SJSA1 (cell line): ENCODE data around the gene TRPC6. TPM values are rescaled to one million over a fixed set of nuclear protein-coding genes. Genes with fewer than 3 reads are reported as not detected.

Source experiments
- DNase-seq, 2 experiments: peaks; one replicate each; pipeline ENCODE4 v3.0.0-alpha.2; 2015 to 2020; ENCODE audit warnings: low spot score in 2 of 2, low read depth in 1 of 2
- H3K27ac ChIP-seq: fragments of 250-450 bp; sonication (Bioruptor Pico); 2 replicates; pipeline ENCODE4 v1.5.1; 2020; ENCODE audit warnings: mild to moderate bottlenecking, moderate library complexity
- H3K27me3 ChIP-seq: fragments of 250-450 bp; sonication (Bioruptor Pico); replicated peaks from 2 replicates; pipeline ENCODE4 v1.5.1; 2020; ENCODE audit warnings: mild to moderate bottlenecking, moderate library complexity
- H3K36me3 ChIP-seq: fragments of 250-450 bp; sonication (Bioruptor Pico); 2 replicates; pipeline ENCODE4 v1.5.1; 2020; ENCODE audit warnings: mild to moderate bottlenecking
- H3K4me1 ChIP-seq: fragments of 250-450 bp; sonication (Bioruptor Pico); replicated peaks from 2 replicates; pipeline ENCODE4 v1.6.1; 2021; ENCODE audit warnings: mild to moderate bottlenecking
- H3K4me3 ChIP-seq: fragments of 250-450 bp; sonication (Bioruptor Pico); 2 replicates; pipeline ENCODE4 v1.5.1; 2020; ENCODE audit warnings: mild to moderate bottlenecking
- H3K9me3 ChIP-seq: fragments of 250-450 bp; sonication (Bioruptor Pico); replicated peaks from 2 replicates; pipeline ENCODE4 v1.5.1; 2020; ENCODE audit warnings: mild to moderate bottlenecking
- total RNA-seq: library from RNA; depleted of rRNA; stranded (reverse); fragments of >200 nt; shearing (Covaris generic); gene quantifications from 2 replicates; pipeline ENCODE4 v1.2.3, GENCODE V29; 2014

TRPC6 gene
- total RNA-seq, 1 experiment from 2014 or later, result 0.87 TPM

- no peaks in the 10 kb centered on the region for H3K9me3 ChIP-seq
- no peak overlapping the region for H3K27ac ChIP-seq
- no peak for DNase-seq
- no peak overlapping the region for H3K4me3 ChIP-seq
- no peaks in the 10 kb centered on the region for H3K36me3 ChIP-seq
- H3K4me1 ChIP-seq, result no peaks in the 10 kb centered on the region
- H3K27me3 ChIP-seq, result no peaks in the 10 kb centered on the region
Measured at GRCh38 chr11:101436511-101437142, 147.2 kb downstream of the TRPC6 start.

- Histone ChIP-seq H3K27ac (no peak overlapping the region), H3K27me3 (no peaks in the 10 kb centered on the region), H3K9me3 (no peaks in the 10 kb centered on the region), H3K4me1 (no peaks in the 10 kb centered on the region), H3K4me3 (no peak overlapping the region), H3K36me3 (no peaks in the 10 kb centered on the region)
- DNase-seq, result no peak
Measured at GRCh38 chr11:101435408-101435973, 148.3 kb downstream of the TRPC6 start.

GRCh38 chr11:101434026-101434643 is 149.7 kb downstream of the TRPC6 start:
- H3K4me3 ChIP-seq, result no peak overlapping the region
- DNase-seq, result no peak

GRCh38 chr11:101433151-101433550 is 150.7 kb downstream of the TRPC6 start:
- DNase-seq, result no peak
- Histone ChIP-seq H3K27ac (no peak overlapping the region), H3K4me1 (no peaks in the 10 kb centered on the region), H3K4me3 (no peak overlapping the region), H3K27me3 (no peaks in the 10 kb centered on the region), H3K36me3 (no peaks in the 10 kb centered on the region), H3K9me3 (no peaks in the 10 kb centered on the region)

More at GRCh38 chr11:101434026-101434643, 149.7 kb downstream of the TRPC6 start:
- Histone ChIP-seq H3K27me3 (no peaks in the 10 kb centered on the region), H3K9me3 (no peaks in the 10 kb centered on the region), H3K4me1 (no peaks in the 10 kb centered on the region), H3K36me3 (no peaks in the 10 kb centered on the region), H3K27ac (no peak overlapping the region)

- Histone ChIP-seq H3K4me3 (no peak overlapping the region), H3K27ac (no peak overlapping the region), H3K9me3 (no peaks in the 10 kb centered on the region), H3K27me3 (no peaks in the 10 kb centered on the region), H3K36me3 (no peaks in the 10 kb centered on the region), H3K4me1 (no peaks in the 10 kb centered on the region)
- DNase-seq, result no peak
Measured at GRCh38 chr11:101429703-101430540, 153.9 kb downstream of the TRPC6 start.

- no peaks in the 10 kb centered on the region for H3K27me3 ChIP-seq
- no peak for DNase-seq
- no peaks in the 10 kb centered on the region for H3K9me3 ChIP-seq
- no peaks in the 10 kb centered on the region for H3K4me1 ChIP-seq
- H3K27ac ChIP-seq, result no peak overlapping the region
- no peak overlapping the region for H3K4me3 ChIP-seq
- H3K36me3 ChIP-seq, result no peaks in the 10 kb centered on the region
Measured at GRCh38 chr11:101428918-101429317, 154.9 kb downstream of the TRPC6 start.

- DNase-seq, result no peak
- no peak overlapping the region for H3K27ac ChIP-seq
- H3K4me1 ChIP-seq, result no peaks in the 10 kb centered on the region
- no peaks in the 10 kb centered on the region for H3K36me3 ChIP-seq
- no peak overlapping the region for H3K4me3 ChIP-seq
- H3K27me3 ChIP-seq, result no peaks in the 10 kb centered on the region
- H3K9me3 ChIP-seq, result no peaks in the 10 kb centered on the region
Measured at GRCh38 chr11:101407324-101407723, 176.5 kb downstream of the TRPC6 start.
